Measurements from ENCODE around the gene NFX1. TPM values are rescaled to one million over a fixed set of nuclear protein-coding genes. Genes with fewer than 3 reads are reported as not detected.

NFX1 gene
- total and polyA plus RNA-seq, 8 donors = 11.3 to 46.9 (median 25.5) TPM

- no peaks in the 10 kb centered on the region for H3K36me3 ChIP-seq
- WGBS, 5 donors = 94 to 97% (median 95%) methylated on average over 3 of the region's 3 CpGs
- no peak for DNase-seq
- intact Hi-C loops (cut with DNase I; ENCODE audit: low total_unique reads) = no loop called here
- no peaks in the 10 kb centered on the region for H3K27me3 ChIP-seq
- no peak overlapping the region for H3K4me3 ChIP-seq
- H3K4me1 ChIP-seq = peaks cover 0 to 17% (median 8%) of the 10 kb centered on the region in 4 donors
- H3K9me3 ChIP-seq = no peaks in the 10 kb centered on the region
- TF ChIP-seq CTCF (IDR thresholded peaks at IDR 0.05) = no peak
- TF ChIP-seq POLR2A (IDR thresholded peaks at IDR 0.05) = no peak
- no peak for TF ChIP-seq EP300 (IDR thresholded peaks at IDR 0.05)
- H3K27ac ChIP-seq = no peak overlapping the region
Observed at GRCh38 chr9:33407061-33407460, 116.7 kb downstream of the NFX1 start.

- H3K36me3 ChIP-seq = no peaks in the 10 kb centered on the region
- H3K27ac ChIP-seq = no peak overlapping the region
- WGBS, 5 donors = 68 to 80% (median 77%) methylated on average over 4 to 5 of the region's 5 CpGs
- H3K4me3 ChIP-seq = no peak overlapping the region
- H3K9me3 ChIP-seq = no peaks in the 10 kb centered on the region
- peaks cover 0 to 8% (median 6%) of the 10 kb centered on the region in 4 donors for H3K4me1 ChIP-seq
- H3K27me3 ChIP-seq = no peaks in the 10 kb centered on the region
- TF ChIP-seq CTCF (IDR thresholded peaks at IDR 0.05) (no peak), POLR2AphosphoS5 (IDR thresholded peaks at IDR 0.05) (no peak), POLR2A (IDR thresholded peaks at IDR 0.05) (no peak), EP300 (IDR thresholded peaks at IDR 0.05) (no peak)
- DNase-seq = no peak
- intact Hi-C loops (cut with DNase I; ENCODE audit: low total_unique reads) = no loop called here
Observed at GRCh38 chr9:33408087-33408486, 117.8 kb downstream of the NFX1 start.

GRCh38 chr9:33414268-33414667 is 124.0 kb downstream of the NFX1 start:
- peak; percentile 47 to 61 for DNase-seq
- peak overlapping the region in 4 of 5 donors; percentile 49 to 77 (median 56) for H3K27ac ChIP-seq
- intact Hi-C loops (cut with DNase I; ENCODE audit: low total_unique reads) = no loop called here

GRCh38 chr9:33414889-33415500 is 124.7 kb downstream of the NFX1 start:
- DNase-seq = no peak
- peaks cover 20 to 41% (median 34%) of the 10 kb centered on the region in 4 donors for H3K4me1 ChIP-seq
- intact Hi-C loops (cut with DNase I; ENCODE audit: low total_unique reads) = no loop called here
- no peak overlapping the region for H3K4me3 ChIP-seq
- H3K9me3 ChIP-seq = no peaks in the 10 kb centered on the region
- H3K27me3 ChIP-seq = no peaks in the 10 kb centered on the region
- WGBS, 5 donors = 50 to 58% (median 52%) methylated on average over 13 of the region's 13 CpGs
- no peak for TF ChIP-seq EP300 (IDR thresholded peaks at IDR 0.05)
- no peak for TF ChIP-seq POLR2A (IDR thresholded peaks at IDR 0.05)
- no peak for TF ChIP-seq CTCF (IDR thresholded peaks at IDR 0.05)
- TF ChIP-seq POLR2AphosphoS5 (IDR thresholded peaks at IDR 0.05) = no peak
- H3K27ac ChIP-seq = peak overlapping the region; percentile 39 to 77 (median 55)
- H3K36me3 ChIP-seq = no peaks in the 10 kb centered on the region

More at GRCh38 chr9:33414268-33414667, 124.0 kb downstream of the NFX1 start:
- no peaks in the 10 kb centered on the region for H3K27me3 ChIP-seq
- H3K4me1 ChIP-seq = peaks cover 20 to 41% (median 34%) of the 10 kb centered on the region in 4 donors
- TF ChIP-seq EP300 (IDR thresholded peaks at IDR 0.05) (no peak), POLR2AphosphoS5 (IDR thresholded peaks at IDR 0.05) (no peak), CTCF (IDR thresholded peaks at IDR 0.05) (no peak), POLR2A (IDR thresholded peaks at IDR 0.05) (no peak)
- WGBS, 5 donors = 17 to 27% (median 27%) methylated on average over 3 of the region's 3 CpGs
- H3K4me3 ChIP-seq = no peak overlapping the region
- no peaks in the 10 kb centered on the region for H3K36me3 ChIP-seq
- H3K9me3 ChIP-seq = no peaks in the 10 kb centered on the region

Data from stomach (tissue), 9 donors.